Activated CD4-positive, alpha-beta T cell treated with anti-CD3 and anti-CD28 coated beads, Interleukin-2, amount 10 ng/mL, durations not matched to agents 24 days and 14 days (primary cell): ENCODE measurements around the gene OTUB2. TPM values are rescaled to one million over a fixed set of nuclear protein-coding genes. Genes with fewer than 3 reads are reported as not detected.
A peak's percentile ranks its signal among the peaks of the same experiment; 100 is the strongest.

Experiments used
- DNase-seq: peaks from one replicate; pipeline ENCODE4 v3.0.0; 2022
- H3K27ac Mint-ChIP-seq: one replicate; pipeline ENCODE4 v1.8.0; 2022; ENCODE audit warnings: mild to moderate bottlenecking, mixed read lengths
- H3K27me3 Mint-ChIP-seq: one replicate; pipeline ENCODE4 v1.8.0; 2022; ENCODE audit warnings: mixed read lengths
- H3K36me3 Mint-ChIP-seq: one replicate; pipeline ENCODE4 v1.8.0; 2022; ENCODE audit warnings: low read depth, mild to moderate bottlenecking, mixed read lengths
- H3K4me1 Mint-ChIP-seq: one replicate; pipeline ENCODE4 v1.8.0; 2021; ENCODE audit warnings: mixed read lengths
- H3K4me3 Mint-ChIP-seq: one replicate; pipeline ENCODE4 v1.8.0; 2022; ENCODE audit warnings: mild to moderate bottlenecking, moderate library complexity, mixed read lengths
- H3K9me3 Mint-ChIP-seq: one replicate; pipeline ENCODE4 v1.8.0; 2021; ENCODE audit warnings: mixed read lengths
- intact Hi-C: fragments of 100-400 bp; cut with micrococcal nuclease; formaldehyde crosslinking; loops from one replicate; pipeline ENCODE4 v1.15.1; 2023
- total RNA-seq: library from RNA; stranded (reverse); gene quantifications from 2 replicates; pipeline ENCODE4 v1.2.3, GENCODE V29; 2022

Gene OTUB2
- total RNA-seq, 1 donor from 2014 or later: 1.7 TPM

DNA sequence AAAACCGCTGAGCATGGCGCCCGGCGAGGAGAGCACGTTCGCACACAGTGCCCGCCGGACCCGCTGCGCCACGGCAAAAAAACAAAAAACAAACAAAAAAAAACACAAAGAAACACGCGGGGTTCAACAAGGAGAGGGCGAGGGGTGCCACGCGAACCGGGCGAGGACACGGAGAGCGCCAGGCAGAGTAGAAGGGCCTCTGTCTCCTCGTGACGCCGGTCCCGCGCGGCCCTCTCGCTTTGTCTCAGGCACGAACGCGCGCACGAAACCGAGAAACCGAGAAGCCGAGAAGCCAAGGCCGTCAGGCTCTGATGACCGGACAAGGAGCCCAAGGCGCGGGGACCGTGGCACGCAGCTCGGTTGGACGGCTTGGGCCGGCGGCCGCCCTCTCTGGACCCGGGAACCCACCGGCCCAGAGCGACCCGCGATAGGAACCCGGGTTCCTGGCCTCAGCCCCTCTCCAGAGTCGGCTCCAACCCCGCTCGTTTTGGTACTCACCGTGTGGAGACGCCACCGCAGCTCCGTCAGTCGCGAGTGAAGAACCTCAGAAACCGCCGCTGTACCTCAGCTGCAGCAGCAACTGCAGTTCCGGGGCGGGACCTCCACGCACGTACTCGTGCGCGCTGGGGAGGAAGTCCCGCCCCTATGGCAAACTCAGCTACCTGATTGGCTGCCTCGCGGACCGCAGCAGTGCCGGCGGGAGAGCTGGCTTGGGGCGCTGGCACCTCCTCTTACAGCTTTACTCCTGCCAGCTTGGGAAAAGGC, 54.7 kb downstream of the OTUB2 start, which contains the start of the genes DDX24 and IFI27L1:
Gene DDX24 (minus strand): TSS at position 582 of the 765 bp plus-strand sequence. CDS start 1,460 bp downstream, outside the sequence.
Gene IFI27L1 (plus strand): TSS at position 690 of the 765 bp plus-strand sequence. CDS start 15,628 bp downstream, outside the sequence.
- intact Hi-C loops: loop anchor here (1.0 to 5.0 kb wide), 6 partner anchors 25 to 124 kb away; partner anchors contain the start of genes IFI27L2, OTUB2 and PPP4R4
- H3K27ac Mint-ChIP-seq: peak within 1 kb of the TSS; percentile 95
- H3K4me3 Mint-ChIP-seq: peak within 1 kb of the TSS; percentile 87
- DNase-seq: peak; percentile 99
- peaks cover 48% of the 10 kb centered on the region for H3K36me3 Mint-ChIP-seq
- no peaks in the 10 kb centered on the region for H3K27me3 Mint-ChIP-seq
- H3K9me3 Mint-ChIP-seq: no peaks in the 10 kb centered on the region
- peaks cover 47% of the 10 kb centered on the region for H3K4me1 Mint-ChIP-seq

DNA sequence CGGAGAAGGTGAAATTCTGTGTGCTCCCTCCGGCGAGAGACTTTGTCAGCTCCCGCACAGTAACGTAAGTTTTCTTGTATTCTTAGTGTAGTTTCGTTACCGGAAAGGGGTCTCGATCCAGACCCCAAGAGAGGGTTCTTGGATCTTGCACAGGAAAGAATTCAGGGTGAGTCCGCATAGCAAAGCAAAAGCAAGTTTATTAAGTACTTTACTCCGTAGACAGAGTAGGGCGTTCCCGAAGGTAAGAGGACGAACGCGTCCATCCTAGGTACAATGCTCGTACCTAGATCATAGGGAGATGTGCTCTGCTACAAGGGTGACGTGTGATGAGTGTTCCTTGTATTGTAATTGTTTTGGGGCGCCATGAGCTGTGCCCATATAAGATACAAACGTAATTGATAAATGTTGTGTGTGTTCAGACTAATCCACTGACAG, 55.3 kb downstream of the OTUB2 start:
- Mint-ChIP-seq H3K27me3 (no peaks in the 10 kb centered on the region), H3K27ac (peak overlapping the region; percentile 95), H3K9me3 (peaks cover 4% of the 10 kb centered on the region), H3K36me3 (peaks cover 44% of the 10 kb centered on the region), H3K4me1 (peaks cover 47% of the 10 kb centered on the region), H3K4me3 (peak overlapping the region; percentile 87)
- no peak for DNase-seq
- intact Hi-C loops: loop anchor here (1.0 to 5.0 kb wide), 5 partner anchors 25 to 124 kb away; partner anchors contain the start of genes IFI27L2 and OTUB2

DNA sequence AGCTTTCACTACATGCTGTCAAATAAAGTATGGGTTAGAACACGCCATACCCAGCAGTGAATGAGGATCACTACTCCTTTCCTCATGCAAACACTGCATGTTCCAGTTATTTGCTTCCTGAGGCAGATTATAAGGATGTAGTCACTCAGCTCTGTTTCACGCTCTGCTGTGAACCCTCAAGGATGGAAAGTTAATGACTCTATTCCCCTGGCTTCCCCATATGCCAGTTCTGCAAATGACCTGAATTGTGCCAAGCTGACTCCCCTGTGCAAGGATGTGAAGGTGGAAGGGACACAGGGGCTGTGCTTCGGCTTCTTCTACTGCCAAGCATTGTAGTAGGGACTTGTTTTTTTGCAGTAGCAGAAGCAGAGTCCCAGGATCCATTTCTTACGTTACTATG, 61.8 kb downstream of the OTUB2 start:
- peaks cover 11% of the 10 kb centered on the region for H3K36me3 Mint-ChIP-seq
- no peaks in the 10 kb centered on the region for H3K27me3 Mint-ChIP-seq
- peaks cover 4% of the 10 kb centered on the region for H3K9me3 Mint-ChIP-seq
- DNase-seq: no peak
- no peak overlapping the region for H3K4me3 Mint-ChIP-seq
- H3K27ac Mint-ChIP-seq: no peak overlapping the region
- intact Hi-C loops: no loop called here
- H3K4me1 Mint-ChIP-seq: peaks cover 5% of the 10 kb centered on the region

DNA sequence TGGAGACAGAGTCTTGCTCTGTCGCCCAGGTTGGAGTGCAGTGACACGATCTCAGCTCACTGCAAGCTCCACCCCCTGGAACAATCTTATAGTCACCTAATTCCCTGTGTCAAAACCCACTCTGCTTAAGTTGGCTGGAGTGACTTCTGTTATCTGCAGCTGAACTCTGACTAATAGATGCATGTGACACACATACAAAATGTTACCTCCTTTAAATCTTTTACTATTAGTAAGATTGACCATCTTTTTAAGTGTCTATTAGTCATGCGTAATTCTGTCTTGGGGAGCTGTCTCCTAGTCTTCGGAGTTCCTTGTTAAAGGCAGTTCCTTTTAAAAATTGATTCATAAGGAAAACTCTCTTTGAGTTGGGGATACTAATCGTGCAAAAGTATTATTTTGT, 62.4 kb downstream of the OTUB2 start:
- Mint-ChIP-seq H3K36me3 (peaks cover 10% of the 10 kb centered on the region), H3K9me3 (peaks cover 4% of the 10 kb centered on the region), H3K4me1 (peaks cover 2% of the 10 kb centered on the region), H3K27ac (no peak overlapping the region), H3K4me3 (no peak overlapping the region), H3K27me3 (no peaks in the 10 kb centered on the region)
- DNase-seq: no peak
- intact Hi-C loops: no loop called here

DNA sequence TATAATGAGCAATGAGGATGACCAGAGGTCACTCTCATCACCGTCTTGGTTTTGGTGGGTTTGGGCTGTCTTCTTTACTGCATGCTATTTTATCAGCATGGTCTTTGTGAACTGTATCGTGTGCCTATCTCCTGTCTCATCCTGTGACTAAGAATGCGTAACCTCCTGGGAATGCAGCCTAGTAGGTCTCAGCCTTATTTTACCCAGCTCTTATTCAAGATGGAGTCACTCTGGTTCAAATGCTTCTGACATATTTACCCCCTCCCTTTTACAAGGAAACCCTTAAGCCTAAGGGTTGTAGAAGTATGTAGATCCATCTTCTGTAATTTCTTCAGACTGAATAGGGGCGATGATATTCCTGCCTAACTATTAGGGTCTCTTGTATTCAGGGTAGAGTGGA, 63.3 kb downstream of the OTUB2 start:
- intact Hi-C loops: no loop called here

DNA sequence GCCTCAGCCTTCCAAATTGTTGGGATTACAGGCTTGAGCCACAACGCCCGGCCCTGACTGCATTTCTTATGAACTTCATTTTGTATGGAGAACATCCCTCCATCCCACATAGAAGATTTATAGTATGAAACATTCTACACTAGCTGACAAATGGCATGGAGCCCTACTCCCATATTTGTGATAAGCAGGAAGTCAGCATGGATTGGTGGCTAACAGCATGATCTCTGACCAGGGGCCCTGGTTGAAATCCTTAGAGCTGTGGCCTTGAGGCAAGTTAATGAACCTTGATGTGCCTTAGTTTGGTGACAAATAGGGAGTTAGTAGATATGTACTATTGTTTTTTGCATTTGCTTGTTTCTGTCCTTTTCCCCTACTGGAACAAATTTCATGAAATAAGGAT, 67.3 kb downstream of the OTUB2 start:
- DNase-seq: no peak
- Mint-ChIP-seq H3K9me3 (no peaks in the 10 kb centered on the region), H3K27me3 (no peaks in the 10 kb centered on the region), H3K4me1 (no peaks in the 10 kb centered on the region), H3K36me3 (peaks cover 4% of the 10 kb centered on the region), H3K27ac (no peak overlapping the region), H3K4me3 (no peak overlapping the region)
- intact Hi-C loops: no loop called here

More for the DNA sequence above, 63.3 kb downstream of the OTUB2 start:
- DNase-seq: no peak
- H3K36me3 Mint-ChIP-seq: peaks cover 8% of the 10 kb centered on the region
- H3K27me3 Mint-ChIP-seq: no peaks in the 10 kb centered on the region
- H3K4me1 Mint-ChIP-seq: peaks cover 1% of the 10 kb centered on the region
- H3K9me3 Mint-ChIP-seq: peaks cover 4% of the 10 kb centered on the region
- no peak overlapping the region for H3K4me3 Mint-ChIP-seq
- H3K27ac Mint-ChIP-seq: no peak overlapping the region

DNA sequence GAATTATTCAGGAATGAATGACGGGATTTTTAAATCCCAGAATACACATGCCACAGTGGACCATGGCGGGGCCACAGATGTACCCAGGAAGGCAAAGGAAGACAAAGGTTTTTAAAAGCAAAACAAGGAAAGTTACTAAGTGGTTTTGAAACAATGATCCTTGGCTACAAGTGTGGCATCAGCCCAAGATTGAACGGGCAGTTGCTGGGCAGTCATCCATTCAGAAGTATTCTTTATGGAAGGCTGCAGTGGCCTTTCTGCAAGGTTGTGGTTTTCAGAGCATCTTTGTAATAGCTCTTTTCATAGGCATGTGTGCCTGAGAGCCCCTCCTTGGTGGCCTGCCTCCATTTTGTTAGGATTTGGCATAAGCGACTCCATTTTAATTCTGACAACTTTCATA, 71.0 kb downstream of the OTUB2 start:
- H3K4me1 Mint-ChIP-seq: no peaks in the 10 kb centered on the region
- peaks cover 4% of the 10 kb centered on the region for H3K36me3 Mint-ChIP-seq
- H3K27ac Mint-ChIP-seq: no peak overlapping the region
- H3K4me3 Mint-ChIP-seq: no peak overlapping the region
- no peak for DNase-seq
- H3K9me3 Mint-ChIP-seq: no peaks in the 10 kb centered on the region
- intact Hi-C loops: no loop called here
- H3K27me3 Mint-ChIP-seq: no peaks in the 10 kb centered on the region

Other genes with a start within 250 kb of the OTUB2 start
- gene PRIMA1, start 237.9 kb upstream of the OTUB2 start, total RNA-seq: not detected in 2 replicates
- gene FAM181A, start 99.0 kb upstream of the OTUB2 start, total RNA-seq: not detected in 2 replicates
- 21.1 and 21.6 TPM in 2 replicates for gene ASB2, start 49.8 kb upstream of the OTUB2 start, total RNA-seq
- gene CCDC197, start 29.0 kb upstream of the OTUB2 start, total RNA-seq: not detected in 2 replicates
- 262 and 286 TPM in 2 replicates for gene DDX24, start 54.9 kb downstream of the OTUB2 start, total RNA-seq
- 24.0 and 28.0 TPM in 2 replicates for gene IFI27L1, start 55.0 kb downstream of the OTUB2 start, total RNA-seq
- gene IFI27, start 84.4 kb downstream of the OTUB2 start, total RNA-seq: 66.9 and 67.3 TPM in 2 replicates
- 37.3 and 38.8 TPM in 2 replicates for gene IFI27L2, start 103.3 kb downstream of the OTUB2 start, total RNA-seq
- 2.7 and 3.1 TPM in 2 replicates for gene PPP4R4, start 148.0 kb downstream of the OTUB2 start, total RNA-seq